NCI-H446 treated with DMSO at 0.1 percent for 48 hours (cell line): ENCODE measurements around the gene CNTN6.

Experiments used
- DNase-seq: peaks from one replicate; lab custom pipeline; 2025; lab: John Stamatoyannopoulos, UW

The CNTN6 gene

GRCh38 chr3:1421577-1421976 is 328.8 kb downstream of the CNTN6 start:
- DNase-seq: no peak

GRCh38 chr3:1423566-1424089 is 330.8 kb downstream of the CNTN6 start:
- DNase-seq: no peak

GRCh38 chr3:1439395-1439794 is 346.6 kb downstream of the CNTN6 start:
- no peak for DNase-seq

GRCh38 chr3:1442271-1442670 is 349.4 kb downstream of the CNTN6 start:
- no peak for DNase-seq

GRCh38 chr3:1444195-1444594 is 351.4 kb downstream of the CNTN6 start:
- no peak for DNase-seq

GRCh38 chr3:1446531-1446930 is 353.7 kb downstream of the CNTN6 start:
- DNase-seq: no peak

- DNase-seq: no peak
Measured at GRCh38 chr3:1447452-1447851, 354.6 kb downstream of the CNTN6 start.

GRCh38 chr3:1448443-1448842 is 355.6 kb downstream of the CNTN6 start:
- no peak for DNase-seq
